ENCODE data around the gene ZNF282. TPM values are rescaled to one million over a fixed set of nuclear protein-coding genes. Genes with fewer than 3 reads are reported as not detected.

ZNF282 gene
- total and polyA plus RNA-seq, 9 of the 15 experiments (the other 6 are each of a cell fraction or from before 2014, with no cell fraction given), result 0.76 to 58.6 (median 17.4) TPM

GRCh38 chr7:149253665-149254064, 58.3 kb downstream of the ZNF282 start:
- no peak overlapping the region for H3K4me3 ChIP-seq
- 92% methylated on average over 7 of the region's 7 CpGs for WGBS (ENCODE audit: insufficient coverage, low coverage, missing lambda C conversion rate)
- no peak overlapping the region for H3K4me2 ChIP-seq (ENCODE audit: insufficient read depth, low read length)
- H3K9me1 ChIP-seq (ENCODE audit: control insufficient read depth, insufficient read depth, low read length), result no peaks in the 10 kb centered on the region
- H3K27me3 ChIP-seq (ENCODE audit: control insufficient read depth in 2 of 2, insufficient read depth in 2 of 2, low read length in 2 of 2), result no peaks in the 10 kb centered on the region
- ChIA-PET CTCF (ENCODE audit: low intra/inter-chr PET ratio) (no interaction called here), POLR2A (interaction anchor here (0.6 to 2.1 kb wide), 3 partner anchors 11 to 58 kb away, joined by 3 to 6 read pairs (median 3); no protein-coding TSS in a partner anchor)
- H2AFZ ChIP-seq (ENCODE audit: low read depth, low read length), result no peak overlapping the region
- ATAC-seq, result no peak
- H4K20me1 ChIP-seq (replicated peaks; ENCODE audit: control insufficient read depth, insufficient read depth, low read length), result no peaks in the 10 kb centered on the region
- peaks cover 50% of the 10 kb centered on the region for H3K36me3 ChIP-seq (ENCODE audit: control insufficient read depth, insufficient read depth, low read length)
- intact Hi-C loops (cut with micrococcal nuclease) (no loop called here), in situ Hi-C loops (cut with MboI) (no loop called here)
- H3K9ac ChIP-seq (ENCODE audit: insufficient read depth in 1 of 2, low read depth in 2 of 2, low read length in 2 of 2), result peak overlapping the region in 1 of 2 experiments; percentile 37; a peak in 1 of 4 replicates
- FAIRE-seq, result no peak
- no peaks in the 10 kb centered on the region for H3K4me1 ChIP-seq (replicated peaks in 1 of 2; ENCODE audit: control insufficient read depth in 2 of 2, insufficient read depth in 2 of 2, low read length in 2 of 2)
- TF ChIP-seq E2F5 (CRISPR knock-in tag; IDR thresholded peaks at IDR 0.05) (0 out of 2 replicates have a peak, but pooled peaks have one; percentile 37), ZNF780A (CRISPR knock-in tag; IDR thresholded peaks at IDR 0.05) (no peak)
- DNase-seq (ENCODE audit: extremely low read depth in 1 of 4, low spot score in 3 of 4), result no peak
- H3K79me2 ChIP-seq (ENCODE audit: control insufficient read depth, insufficient read depth, low read length), result no peaks in the 10 kb centered on the region
- no TSS peak for BruUV-seq (replicated peaks)
- H3K27ac ChIP-seq (ENCODE audit: extremely low read depth, low read depth, low read length), result no peak overlapping the region
- H3K9me3 ChIP-seq (replicated peaks; ENCODE audit: control insufficient read depth, insufficient read depth, low read depth, low read length), result no peaks in the 10 kb centered on the region

- CTCF ChIA-PET (ENCODE audit: low intra/inter-chr PET ratio), result no interaction called here
- ATAC-seq, result no peak
- 94% methylated on average over 16 of the region's 16 CpGs for WGBS (ENCODE audit: insufficient coverage, low coverage, missing lambda C conversion rate)
These were observed 59.0 kb downstream of the ZNF282 start for GRCh38 chr7:149254181-149254858.

More at GRCh38 chr7:149254181-149254858, 59.0 kb downstream of the ZNF282 start:
- H3K9me3 ChIP-seq (replicated peaks; ENCODE audit: control insufficient read depth, insufficient read depth, low read depth, low read length), result no peaks in the 10 kb centered on the region
- no peaks in the 10 kb centered on the region for H3K4me1 ChIP-seq (replicated peaks in 1 of 2; ENCODE audit: control insufficient read depth in 2 of 2, insufficient read depth in 2 of 2, low read length in 2 of 2)
- POLR2A ChIA-PET, result interaction anchor here (0.6 to 2.1 kb wide), 2 partner anchors 11 to 57 kb away, joined by 3 to 6 read pairs; no protein-coding TSS in a partner anchor
- in situ Hi-C loops (cut with MboI), result no loop called here
- H3K4me3 ChIP-seq, result no peak overlapping the region
- intact Hi-C loops (cut with micrococcal nuclease), result no loop called here
- TF ChIP-seq POLR2G (IDR thresholded peaks at IDR 0.05; ENCODE audit: low read depth, low read length), result 0 out of 2 replicates have a peak, but pooled peaks have one; percentile 12
- TF ChIP-seq ARID2 (IDR thresholded peaks at IDR 0.05), result no peak
- no peak for DNase-seq (ENCODE audit: extremely low read depth in 1 of 4, low spot score in 3 of 4)
- peaks cover 50% of the 10 kb centered on the region for H3K36me3 ChIP-seq (ENCODE audit: control insufficient read depth, insufficient read depth, low read length)
- H3K4me2 ChIP-seq (ENCODE audit: insufficient read depth, low read length), result no peak overlapping the region
- no peaks in the 10 kb centered on the region for H4K20me1 ChIP-seq (replicated peaks; ENCODE audit: control insufficient read depth, insufficient read depth, low read length)
- no peaks in the 10 kb centered on the region for H3K27me3 ChIP-seq (ENCODE audit: control insufficient read depth in 2 of 2, insufficient read depth in 2 of 2, low read length in 2 of 2)
- no TSS peak for BruUV-seq (replicated peaks)
- H3K9ac ChIP-seq (ENCODE audit: insufficient read depth in 1 of 2, low read depth in 2 of 2, low read length in 2 of 2), result no peak overlapping the region; a peak in 1 of 4 replicates
- no peaks in the 10 kb centered on the region for H3K9me1 ChIP-seq (ENCODE audit: control insufficient read depth, insufficient read depth, low read length)
- H3K79me2 ChIP-seq (ENCODE audit: control insufficient read depth, insufficient read depth, low read length), result no peaks in the 10 kb centered on the region
- no peak overlapping the region for H2AFZ ChIP-seq (ENCODE audit: low read depth, low read length)
- FAIRE-seq, result no peak
- no peak overlapping the region for H3K27ac ChIP-seq (ENCODE audit: extremely low read depth, low read depth, low read length)
